HG02970 (cell line): ENCODE data around the gene ARL13B.
"Not testable (repeated sequence)": the region's sequence is repeated elsewhere in the genome, so short reads cannot be mapped to it uniquely, and the experiment has no call there.

Source experiments
- ATAC-seq: cut with Tn5 transposase; IDR thresholded peaks from one replicate; pipeline ENCODE4 v1.9.1; 2021; ENCODE audit warnings: mild to moderate bottlenecking, moderate library complexity, moderate number of reproducible peaks; ENCODE audit not compliant: unreplicated experiment, low FRiP score

Gene ARL13B

GRCh38 chr3:93992207-93992606, 12.3 kb downstream of the ARL13B start:
- no peak for ATAC-seq

DNA sequence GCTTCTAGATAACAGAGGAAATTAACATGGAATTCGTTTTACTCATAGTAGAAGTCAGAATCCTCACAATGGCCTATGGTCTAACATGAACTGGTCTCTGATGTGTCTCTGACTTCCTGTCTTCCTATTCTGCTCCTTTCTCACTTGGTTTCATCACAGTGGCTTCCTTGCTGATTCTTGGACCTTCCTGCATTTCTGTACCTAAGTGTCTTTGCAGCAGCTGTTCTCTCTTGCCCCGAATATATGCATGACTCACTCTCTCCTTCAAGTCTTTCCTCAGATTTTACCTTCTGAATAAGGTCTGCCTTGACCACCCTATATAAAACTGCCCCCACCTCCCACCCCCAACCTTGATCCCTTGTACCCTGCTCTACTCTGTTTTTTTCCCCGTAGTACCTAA, 14.1 kb downstream of the ARL13B start:
- ATAC-seq = no peak

DNA sequence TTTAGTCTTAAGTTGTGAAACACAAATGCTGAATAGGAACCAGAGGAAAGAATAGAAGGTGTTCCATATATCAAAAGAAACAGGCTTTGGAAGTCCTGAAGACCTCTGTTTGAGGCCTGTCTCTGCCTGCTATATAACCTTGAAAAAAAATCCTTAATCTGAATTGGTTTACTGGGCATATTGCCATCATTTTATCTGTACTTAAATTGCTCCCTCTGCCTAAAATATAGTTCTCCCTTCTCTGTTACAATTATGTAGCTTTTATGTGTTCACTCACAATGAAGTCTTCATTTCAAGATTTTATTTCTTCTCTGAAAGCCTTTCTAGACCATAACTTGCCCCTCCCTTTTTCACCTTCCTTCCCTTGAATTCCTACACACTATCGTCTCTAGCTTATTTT, 21.2 kb downstream of the ARL13B start:
- no peak for ATAC-seq

DNA sequence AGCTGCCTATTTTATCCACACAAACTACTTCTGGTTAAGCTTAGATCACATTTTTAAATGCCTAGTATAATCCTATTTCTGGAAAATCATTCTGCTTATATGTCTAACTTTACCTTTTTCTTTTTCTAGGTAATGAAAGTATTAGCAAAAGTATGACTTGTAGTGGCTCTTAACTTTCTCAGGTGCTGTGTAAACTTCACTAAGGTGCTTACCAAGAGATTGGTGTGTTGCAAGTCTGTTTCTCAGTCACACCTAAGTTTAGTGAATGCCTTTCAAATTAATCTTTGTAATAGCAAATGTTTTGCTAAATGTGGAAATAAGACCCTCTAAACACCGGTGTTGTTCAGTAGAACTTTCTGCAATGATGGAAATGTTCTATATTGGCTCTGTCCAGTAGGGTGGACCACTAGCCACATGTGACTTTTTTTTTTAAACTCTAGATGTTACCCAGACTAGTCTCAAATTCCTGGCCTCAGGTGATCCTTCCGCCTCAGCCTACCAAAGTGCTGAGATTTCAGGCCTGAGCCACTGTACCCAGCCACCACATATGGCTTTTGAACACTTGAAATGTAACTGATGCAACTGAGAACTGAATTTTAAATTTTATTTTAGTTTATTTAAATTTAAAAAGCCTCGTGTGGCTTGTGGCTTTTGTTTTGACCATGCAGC, 22.0 kb downstream of the ARL13B start:
- ATAC-seq = no peak

DNA sequence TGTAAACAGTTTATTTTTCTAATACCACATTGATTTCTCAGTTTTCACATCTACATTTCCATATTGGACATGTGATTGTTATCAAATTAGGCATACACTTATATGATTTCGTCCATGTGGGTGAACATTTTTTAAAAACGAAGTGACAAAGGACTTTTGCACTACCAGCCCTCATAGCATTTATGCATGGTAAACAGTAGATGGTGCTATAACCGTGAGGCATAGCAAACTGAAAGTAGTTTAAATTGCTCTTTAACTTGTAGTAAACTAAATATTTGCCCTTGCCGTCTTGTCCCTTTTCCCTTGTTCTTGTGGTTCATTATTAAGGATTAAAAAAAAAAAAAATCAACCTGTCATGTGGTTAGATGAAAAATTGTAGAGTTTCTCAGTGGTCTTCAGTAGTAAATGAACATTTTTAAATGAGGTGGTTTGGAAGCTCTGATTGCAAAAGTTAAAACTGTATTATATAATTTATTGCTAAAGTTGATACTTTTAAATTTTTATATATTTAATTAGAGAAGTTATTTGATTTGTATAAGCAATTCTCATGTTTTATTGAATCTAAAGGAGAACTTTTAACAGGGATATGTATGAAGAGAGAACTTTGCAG, 24.5 kb downstream of the ARL13B start:
- peak; percentile 68 for ATAC-seq

- ATAC-seq = no peak
Observed at GRCh38 chr3:94008253-94008652, 28.3 kb downstream of the ARL13B start.

- ATAC-seq = no peak
Observed at GRCh38 chr3:94009608-94010007, 29.7 kb downstream of the ARL13B start.

- ATAC-seq = no peak
Observed at GRCh38 chr3:94011233-94011711, 31.3 kb downstream of the ARL13B start.

DNA sequence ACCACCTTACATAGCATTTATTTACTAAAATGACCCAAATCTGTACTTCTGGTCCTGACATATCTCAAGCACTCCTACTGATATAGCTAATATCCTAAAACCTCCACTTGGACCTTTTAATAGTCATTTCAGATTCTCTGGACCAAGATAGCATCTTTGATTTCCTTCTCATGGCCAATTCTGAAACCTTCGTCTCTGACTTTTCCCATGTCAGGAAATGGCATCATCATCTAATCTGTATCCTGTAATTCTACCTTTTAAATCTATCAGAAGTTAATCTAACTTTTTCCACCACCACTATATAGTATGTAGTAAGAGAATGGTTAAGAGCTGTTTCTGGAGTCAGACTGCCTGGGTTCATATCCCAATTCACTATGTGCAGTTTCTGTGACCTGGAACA, 32.2 kb downstream of the ARL13B start:
- ATAC-seq = no peak

DNA sequence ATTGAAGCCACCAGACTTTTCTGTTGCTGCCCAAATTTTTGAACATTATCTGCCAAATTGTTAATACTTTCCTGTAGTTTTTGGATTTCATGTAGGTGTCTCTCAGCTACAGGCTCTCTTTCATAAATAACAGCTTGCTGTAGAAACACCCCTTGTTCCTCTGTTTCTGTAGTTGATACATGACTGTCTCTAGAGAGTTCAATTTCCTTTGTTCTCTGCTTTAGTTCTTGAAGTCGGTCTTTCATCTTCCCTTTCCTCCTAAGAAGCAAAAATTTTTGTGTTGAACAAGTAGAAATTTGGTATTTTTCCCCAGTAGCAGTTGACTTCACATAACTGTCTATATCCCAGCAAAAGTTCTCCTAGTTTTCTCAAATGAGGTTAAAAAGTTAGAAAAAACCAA, 35.1 kb downstream of the ARL13B start:
- ATAC-seq = no peak

- no peak for ATAC-seq
Observed at GRCh38 chr3:94019659-94020058, 39.7 kb downstream of the ARL13B start.

DNA sequence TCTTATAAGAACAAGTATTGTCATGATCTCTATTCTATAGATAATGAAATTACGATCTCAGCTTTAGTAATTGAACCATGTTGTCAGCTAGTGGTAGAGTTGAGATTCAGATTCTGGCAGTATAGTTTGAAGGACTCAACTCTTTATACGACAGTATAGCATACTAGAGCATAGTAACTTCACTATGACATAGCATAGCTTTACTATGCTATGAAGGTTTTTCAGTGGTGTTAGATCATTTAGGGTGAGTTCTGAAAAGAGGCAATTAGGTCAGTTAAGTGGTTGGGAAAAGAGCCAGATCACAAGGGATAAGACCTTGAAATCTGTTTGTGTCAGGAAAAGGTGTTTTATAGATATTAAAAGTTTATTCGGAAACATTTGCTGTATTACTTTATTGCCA, 40.3 kb downstream of the ARL13B start:
- no peak for ATAC-seq

DNA sequence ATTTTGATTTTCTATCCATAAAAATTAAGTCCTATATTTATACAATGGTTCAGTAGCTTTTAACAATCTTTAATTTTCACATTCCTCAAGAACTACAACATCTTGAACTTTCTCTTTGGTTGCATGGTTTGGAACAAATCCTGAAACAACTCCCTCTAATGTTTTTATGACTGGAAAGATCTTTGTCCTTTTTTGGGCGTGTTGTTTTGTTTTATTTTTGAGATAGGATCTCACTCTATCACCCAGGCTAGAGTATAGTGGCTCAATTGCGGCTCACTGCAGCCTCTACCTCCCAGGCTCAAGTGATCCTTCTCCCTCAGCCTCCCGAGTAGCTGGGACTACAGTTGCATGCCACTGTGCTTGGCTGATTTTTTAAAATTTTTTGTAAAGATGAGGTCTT, 44.4 kb downstream of the ARL13B start:
- no peak for ATAC-seq

DNA sequence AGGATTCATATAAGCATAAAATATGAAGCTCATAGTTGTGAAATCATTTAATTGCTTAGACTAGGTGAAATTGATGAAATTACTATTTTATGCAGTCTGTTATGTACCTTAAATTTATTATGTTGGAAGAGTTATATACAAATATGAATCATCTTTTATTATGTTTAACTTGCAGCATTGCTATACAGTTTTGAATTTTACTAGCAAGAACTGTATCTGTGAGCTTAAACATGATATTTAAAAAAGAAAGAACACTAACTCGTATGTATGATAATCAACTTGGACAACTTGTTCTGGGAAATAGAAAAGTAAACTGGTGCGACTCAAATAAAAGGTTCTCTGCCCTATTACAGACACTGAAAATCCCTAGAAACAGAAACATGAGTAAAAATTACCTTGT, 46.7 kb downstream of the ARL13B start:
- ATAC-seq = no peak

GRCh38 chr3:94028093-94028837, 48.3 kb downstream of the ARL13B start, which contains the start of gene STX19:
Gene STX19, minus strand, starts transcription at chr3:94028597. Its CDS starts 13,328 bp downstream, at chr3:94015269.
- no peak for ATAC-seq

GRCh38 chr3:94036909-94037507, 57.1 kb downstream of the ARL13B start:
- no peak for ATAC-seq

- ATAC-seq = no peak
Observed at GRCh38 chr3:94043285-94043684, 63.3 kb downstream of the ARL13B start.

- ATAC-seq = not testable (repeated sequence)
Observed at GRCh38 chr3:94044100-94044936, 64.4 kb downstream of the ARL13B start.

DNA sequence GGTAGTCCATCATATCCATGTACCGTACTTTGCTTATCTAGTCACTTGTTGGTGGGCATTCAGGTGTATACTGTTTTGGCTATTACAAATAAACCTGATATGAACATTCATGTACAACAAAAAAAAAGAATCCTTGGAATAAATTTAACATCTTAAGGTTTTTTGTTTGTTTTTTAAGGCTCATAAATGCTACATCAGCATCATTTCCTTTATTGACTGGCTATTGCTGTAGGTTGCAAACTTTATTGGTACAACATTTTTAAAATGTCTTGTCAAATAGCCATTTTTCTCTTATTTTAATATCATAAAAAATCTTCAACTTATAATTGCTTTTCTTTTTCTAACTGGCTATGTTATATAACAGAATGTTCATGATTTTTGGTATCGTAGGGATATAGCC, 66.6 kb downstream of the ARL13B start:
- no peak for ATAC-seq

DNA sequence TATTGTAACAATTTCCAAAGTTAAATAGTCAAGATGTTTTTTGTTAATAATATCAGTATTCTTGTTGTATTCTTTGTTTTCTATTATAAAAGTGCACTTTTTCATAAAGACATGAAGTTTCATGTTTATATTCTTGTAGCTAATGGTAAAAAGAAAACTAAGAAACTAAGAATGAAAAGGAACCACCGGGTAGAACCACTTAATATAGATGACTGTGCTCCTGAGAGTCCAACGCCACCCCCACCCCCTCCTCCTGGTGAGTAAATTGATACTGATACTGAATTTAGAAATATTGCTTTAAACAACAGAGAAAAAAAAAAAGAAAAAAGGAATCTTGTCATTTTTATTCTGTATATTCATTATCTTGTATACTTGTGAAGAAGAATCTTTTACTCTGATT, 69.3 kb downstream of the ARL13B start:
- ATAC-seq = no peak
